ENCODE data around the gene DNAJC27.

The DNAJC27 gene

DNA sequence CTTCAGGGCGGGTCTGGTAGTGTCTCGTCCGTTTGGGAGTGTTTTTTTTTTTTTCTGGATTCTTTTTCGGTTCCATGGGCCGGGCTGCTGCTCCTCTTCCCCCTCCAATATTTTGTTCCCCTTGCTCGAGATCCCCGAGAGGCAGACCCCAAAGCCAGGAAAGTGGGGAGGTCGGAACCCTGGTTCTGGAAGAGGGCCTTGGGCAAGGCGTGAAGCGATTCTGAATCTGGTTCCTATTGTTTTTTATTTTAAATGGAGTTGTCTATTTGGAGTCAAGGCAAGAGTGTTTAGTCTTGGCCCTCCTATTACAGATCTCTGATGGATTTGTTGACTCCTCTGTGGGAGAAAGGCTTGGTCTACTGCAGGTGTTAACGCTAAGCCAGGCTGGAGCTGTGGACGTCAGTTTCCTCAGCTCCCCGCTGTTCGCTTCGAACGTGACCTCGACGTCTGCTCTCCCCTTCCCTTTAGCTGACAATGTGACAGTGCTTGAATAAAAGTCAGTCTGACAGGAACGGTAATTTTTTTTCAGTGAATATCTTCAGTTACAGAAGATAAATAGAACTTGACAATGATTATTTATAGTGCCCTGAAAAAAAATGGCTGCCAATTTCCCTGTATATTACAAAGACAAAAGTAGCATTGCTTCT is 683 bp upstream of the DNAJC27 start:
- intact Hi-C loops (cut with DNase I) = loop anchor here (5.0 kb wide), 1 partner anchor 50 kb away; the partner anchor contains the start of gene ADCY3
- peak in 3 of 10 donors; percentile 20 to 86 (median 33) for DNase-seq

DNA sequence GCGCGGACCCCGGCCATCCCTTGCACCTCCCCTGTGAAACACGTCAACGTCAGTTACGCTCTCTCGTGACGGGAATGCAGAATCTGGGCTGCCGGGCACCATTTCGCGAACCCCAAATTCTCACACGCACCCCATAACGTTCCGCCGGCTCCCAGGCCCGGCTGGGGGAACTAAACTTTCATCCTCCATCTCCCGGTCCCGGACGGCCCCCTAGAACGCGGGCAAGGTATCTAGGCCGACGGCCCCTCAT is 544 bp downstream of the DNAJC27 start:
- intact Hi-C loops (cut with DNase I) = loop anchor here (5.0 kb wide), 1 partner anchor 49 kb away; the partner anchor contains the start of gene ADCY3
- peak in 7 of 10 donors; percentile 34 to 87 (median 46) for DNase-seq

DNA sequence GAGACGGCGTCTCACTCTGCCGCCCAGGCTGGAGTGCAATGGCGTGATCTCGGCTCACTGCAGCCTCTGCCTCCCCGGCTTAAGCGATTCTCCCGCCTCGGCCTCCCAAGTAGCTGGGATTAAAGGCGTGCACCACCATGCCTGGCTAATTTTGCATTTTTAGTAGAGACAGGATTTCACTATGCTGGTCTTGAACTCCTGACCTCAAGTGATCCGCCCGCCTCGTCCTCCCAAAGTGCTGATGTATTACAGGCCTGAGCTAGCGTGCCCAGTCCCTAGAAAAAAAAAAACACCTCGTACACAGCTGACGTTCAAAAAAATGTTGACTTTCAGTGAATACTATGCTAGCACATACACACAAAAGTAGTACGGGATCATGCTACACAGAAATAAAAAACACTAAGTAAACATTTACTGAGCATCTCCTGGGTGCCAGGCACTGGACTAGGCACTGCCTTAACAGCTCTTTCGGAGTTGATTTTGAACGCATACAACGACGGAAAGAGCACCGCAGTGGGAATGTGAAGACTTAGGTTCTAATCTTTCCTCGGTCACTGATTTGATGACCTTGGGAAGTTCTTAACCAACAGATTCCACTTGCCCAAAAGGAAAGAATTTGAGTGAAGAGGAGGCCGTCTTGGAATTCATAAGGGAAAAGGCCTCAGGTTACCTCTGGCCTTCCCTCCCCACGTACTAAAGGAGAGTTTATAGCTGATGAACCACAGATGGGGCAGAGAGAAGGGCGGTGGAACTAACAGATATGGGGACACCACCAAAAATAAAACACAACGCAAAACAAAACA is 1.1 kb downstream of the DNAJC27 start:
- intact Hi-C loops (cut with DNase I) = loop anchor here (5.0 kb wide), 1 partner anchor 48 kb away; the partner anchor contains the start of gene ADCY3
- no peak for DNase-seq

DNA sequence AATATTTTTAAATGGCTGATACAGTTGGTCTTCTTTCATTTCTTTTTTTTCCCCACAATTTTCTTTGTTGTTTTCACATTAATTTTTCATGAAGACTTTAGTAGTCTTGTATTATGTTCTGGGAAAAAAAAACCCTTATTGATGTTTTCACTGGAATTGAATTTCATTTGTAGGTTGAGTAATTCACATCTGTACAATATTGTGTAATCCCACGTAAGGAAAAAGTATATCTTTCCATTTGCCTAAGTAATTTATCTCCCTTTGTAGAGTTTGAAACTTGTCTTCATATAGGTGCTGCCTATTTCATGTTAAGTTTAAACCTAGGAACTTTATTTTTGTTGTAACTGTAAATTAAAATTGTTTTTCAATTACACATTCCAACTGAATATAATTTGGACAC is 2.0 kb downstream of the DNAJC27 start:
- DNase-seq = no peak
- intact Hi-C loops (cut with DNase I) = loop anchor here (5.0 kb wide), 1 partner anchor 47 kb away; the partner anchor contains the start of gene ADCY3

DNA sequence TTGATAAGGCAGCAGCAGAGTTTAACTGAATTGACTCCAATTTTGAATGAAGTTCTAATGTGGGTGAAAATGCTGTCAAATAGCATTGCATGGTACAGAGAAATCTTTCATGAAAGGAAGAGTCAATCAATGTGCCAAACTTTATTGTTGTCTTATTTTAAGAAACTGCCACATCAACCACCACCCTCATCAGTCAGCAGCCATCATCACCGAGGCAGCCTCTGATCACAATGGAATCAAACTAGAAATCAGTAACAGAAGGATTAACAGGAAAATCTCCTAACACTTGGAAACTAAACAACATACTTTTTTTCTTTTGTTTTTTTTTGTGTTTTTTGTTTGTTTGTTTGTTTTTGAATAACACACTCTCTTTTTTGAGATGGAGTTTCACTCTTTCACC is 9.9 kb downstream of the DNAJC27 start:
- DNase-seq = no peak
- intact Hi-C loops (cut with DNase I) = no loop called here

GRCh38 chr2:24959761-24960160 is 12.0 kb downstream of the DNAJC27 start:
- intact Hi-C loops (cut with DNase I) = no loop called here
- no peak for DNase-seq

GRCh38 chr2:24958411-24958935 is 13.3 kb downstream of the DNAJC27 start:
- no peak for DNase-seq
- intact Hi-C loops (cut with DNase I) = no loop called here

- DNase-seq = no peak
- intact Hi-C loops (cut with DNase I) = no loop called here
Observed at GRCh38 chr2:24957976-24958375, 13.8 kb downstream of the DNAJC27 start.

DNA sequence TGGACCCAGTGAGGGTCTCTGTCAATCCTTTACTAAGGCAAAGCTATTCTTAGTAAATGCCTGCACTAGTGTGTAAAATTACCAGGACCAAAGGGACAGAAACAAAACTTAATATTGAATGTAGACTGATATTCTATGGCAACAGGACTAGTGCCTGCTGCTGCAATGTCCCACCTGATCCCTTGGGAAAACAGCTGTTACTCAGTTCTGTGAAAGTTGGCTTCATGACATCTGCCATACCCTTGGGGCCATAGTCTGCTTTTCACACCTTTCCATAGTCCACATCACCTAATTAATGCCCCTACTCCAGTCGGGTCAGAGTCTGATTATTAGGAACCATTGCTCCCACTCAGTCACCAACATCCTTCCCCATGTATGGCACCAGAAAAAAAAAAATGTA is 14.5 kb downstream of the DNAJC27 start:
- intact Hi-C loops (cut with DNase I) = no loop called here
- no peak for DNase-seq

- intact Hi-C loops (cut with DNase I) = no loop called here
- DNase-seq = no peak
Observed at GRCh38 chr2:24955921-24956320, 15.8 kb downstream of the DNAJC27 start.

GRCh38 chr2:24955232-24955631 is 16.5 kb downstream of the DNAJC27 start:
- intact Hi-C loops (cut with DNase I) = no loop called here
- DNase-seq = no peak

DNA sequence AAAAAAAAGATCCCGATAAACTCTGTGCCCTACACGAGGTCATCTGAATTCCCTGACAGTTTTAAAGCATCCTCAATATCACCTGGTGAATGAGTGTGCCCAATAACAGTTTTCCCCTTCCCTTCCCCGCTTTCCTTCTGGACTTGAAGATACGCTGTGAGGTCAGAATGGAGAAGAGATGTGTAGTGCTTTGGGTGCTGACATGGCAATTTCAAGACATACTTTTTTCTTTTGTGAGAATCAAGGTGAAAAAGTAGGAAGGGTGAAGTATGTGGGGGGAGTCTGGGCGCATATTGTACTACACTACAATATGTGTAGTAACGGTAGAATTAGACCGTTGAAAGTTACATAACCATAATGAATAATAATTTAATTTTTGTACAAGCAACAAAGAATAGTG is 21.7 kb downstream of the DNAJC27 start:
- no peak for DNase-seq
- intact Hi-C loops (cut with DNase I) = no loop called here

DNA sequence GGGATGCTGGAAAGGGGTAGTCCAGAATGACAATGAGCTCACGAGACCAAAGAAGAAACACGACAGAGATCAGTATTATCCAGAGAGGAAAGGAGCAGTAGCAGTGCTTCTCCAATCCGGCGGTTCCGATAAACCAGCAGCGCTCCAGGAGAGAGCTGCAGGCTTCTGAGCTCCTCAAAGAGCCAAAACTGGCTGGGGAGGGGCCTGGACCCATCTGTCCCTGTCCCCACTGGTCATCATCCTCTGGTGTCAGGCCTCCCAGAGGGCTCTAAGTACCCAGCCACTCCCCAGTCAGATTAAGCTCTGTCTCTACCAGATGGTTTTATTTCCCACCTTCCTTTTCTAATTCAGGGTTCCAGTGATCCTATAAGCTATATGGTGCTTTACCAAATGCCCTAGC is 23.2 kb downstream of the DNAJC27 start:
- intact Hi-C loops (cut with DNase I) = no loop called here
- DNase-seq = peak in 1 of 10 donors; percentile 55

DNA sequence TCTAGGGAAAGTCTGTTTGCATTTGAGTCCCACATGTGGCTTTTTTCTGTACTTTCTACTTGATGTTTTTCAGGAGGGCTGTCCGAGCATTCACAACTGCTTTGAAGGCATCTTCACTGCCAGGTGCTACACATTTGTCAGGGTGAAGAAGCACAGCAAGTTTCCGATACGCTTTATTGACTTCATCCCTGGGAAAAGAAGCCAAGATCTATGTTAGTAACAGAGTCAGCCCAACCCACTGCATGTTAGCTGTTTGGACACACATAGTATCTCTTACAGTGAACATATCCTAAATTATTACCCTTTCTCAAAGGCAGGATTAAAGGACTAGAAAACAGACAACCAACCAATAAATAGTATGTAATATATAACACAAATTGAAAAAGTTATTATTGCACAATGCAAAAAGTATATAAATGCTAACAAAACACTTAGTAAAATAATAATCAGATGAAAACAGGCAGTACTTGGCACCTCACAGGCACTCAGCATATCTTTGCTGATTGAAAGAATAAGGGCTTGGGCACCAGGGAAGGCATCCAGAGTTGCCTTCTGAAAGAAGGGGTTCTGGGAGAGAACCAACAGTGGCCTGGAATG is 24.1 kb downstream of the DNAJC27 start:
- intact Hi-C loops (cut with DNase I) = no loop called here
- DNase-seq = no peak

GRCh38 chr2:24945907-24946306 is 25.8 kb downstream of the DNAJC27 start:
- intact Hi-C loops (cut with DNase I) = no loop called here
- DNase-seq = no peak

GRCh38 chr2:24943427-24944053 is 28.2 kb downstream of the DNAJC27 start:
- no peak for DNase-seq
- intact Hi-C loops (cut with DNase I) = no loop called here

DNA sequence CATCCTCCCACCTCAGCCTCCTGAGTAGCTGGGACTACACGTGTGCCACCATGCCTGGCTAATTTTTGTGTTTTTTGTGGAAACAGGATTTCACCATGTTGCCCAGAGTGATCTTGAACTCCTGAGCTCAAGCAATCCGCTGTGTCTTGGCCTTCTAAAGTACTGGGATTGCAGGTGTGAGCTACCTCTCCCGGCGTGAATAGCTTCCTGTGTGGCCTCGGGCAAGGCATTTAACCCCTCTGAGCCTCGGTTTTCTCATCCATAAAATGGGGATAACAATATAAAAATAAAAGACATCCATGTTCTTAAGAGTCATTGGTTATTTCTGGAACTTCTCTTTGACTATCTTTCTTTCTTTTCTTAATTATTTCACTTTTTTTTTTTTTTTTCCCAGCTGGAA is 32.4 kb downstream of the DNAJC27 start:
- DNase-seq = no peak
- intact Hi-C loops (cut with DNase I) = no loop called here

- intact Hi-C loops (cut with DNase I) = no loop called here
- no peak for DNase-seq
Observed at GRCh38 chr2:24937236-24937635, 34.5 kb downstream of the DNAJC27 start.

DNA sequence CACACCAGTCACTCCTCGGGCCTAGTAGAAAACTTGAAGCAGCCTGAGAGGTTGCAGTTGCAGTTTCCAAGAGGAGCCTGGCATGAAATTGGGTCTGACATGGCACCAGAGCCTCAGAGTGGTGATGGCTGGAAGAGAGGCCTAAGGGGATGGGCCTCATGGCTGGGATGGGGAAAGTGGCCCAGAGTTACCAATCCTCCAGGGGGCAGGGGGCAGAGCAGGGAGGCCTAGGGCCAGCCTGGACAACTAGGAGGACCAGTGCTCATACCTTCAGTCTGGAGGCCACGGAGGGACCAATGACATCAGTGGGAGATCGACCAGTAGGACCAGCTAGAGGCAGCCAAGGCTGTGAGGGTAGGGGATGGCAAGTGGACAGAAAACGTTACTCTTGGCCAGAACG is 36.6 kb downstream of the DNAJC27 start:
- DNase-seq = no peak
- intact Hi-C loops (cut with DNase I) = no loop called here

GRCh38 chr2:24932715-24933114 is 39.0 kb downstream of the DNAJC27 start:
- intact Hi-C loops (cut with DNase I) = no loop called here
- no peak for DNase-seq

GRCh38 chr2:24930768-24931167 is 41.0 kb downstream of the DNAJC27 start:
- peak in 5 of 10 donors; percentile 45 to 91 (median 86) for DNase-seq
- intact Hi-C loops (cut with DNase I) = no loop called here

All from posterior cingulate gyrus (tissue), 11 donors.